GM21447 (cell line): ENCODE measurements around the gene ERICH3.

Experiments used
- ATAC-seq: cut with Tn5 transposase; IDR thresholded peaks from one replicate; pipeline ENCODE4 v1.9.1; 2021; ENCODE audit not compliant: unreplicated experiment

Gene ERICH3, protein sequence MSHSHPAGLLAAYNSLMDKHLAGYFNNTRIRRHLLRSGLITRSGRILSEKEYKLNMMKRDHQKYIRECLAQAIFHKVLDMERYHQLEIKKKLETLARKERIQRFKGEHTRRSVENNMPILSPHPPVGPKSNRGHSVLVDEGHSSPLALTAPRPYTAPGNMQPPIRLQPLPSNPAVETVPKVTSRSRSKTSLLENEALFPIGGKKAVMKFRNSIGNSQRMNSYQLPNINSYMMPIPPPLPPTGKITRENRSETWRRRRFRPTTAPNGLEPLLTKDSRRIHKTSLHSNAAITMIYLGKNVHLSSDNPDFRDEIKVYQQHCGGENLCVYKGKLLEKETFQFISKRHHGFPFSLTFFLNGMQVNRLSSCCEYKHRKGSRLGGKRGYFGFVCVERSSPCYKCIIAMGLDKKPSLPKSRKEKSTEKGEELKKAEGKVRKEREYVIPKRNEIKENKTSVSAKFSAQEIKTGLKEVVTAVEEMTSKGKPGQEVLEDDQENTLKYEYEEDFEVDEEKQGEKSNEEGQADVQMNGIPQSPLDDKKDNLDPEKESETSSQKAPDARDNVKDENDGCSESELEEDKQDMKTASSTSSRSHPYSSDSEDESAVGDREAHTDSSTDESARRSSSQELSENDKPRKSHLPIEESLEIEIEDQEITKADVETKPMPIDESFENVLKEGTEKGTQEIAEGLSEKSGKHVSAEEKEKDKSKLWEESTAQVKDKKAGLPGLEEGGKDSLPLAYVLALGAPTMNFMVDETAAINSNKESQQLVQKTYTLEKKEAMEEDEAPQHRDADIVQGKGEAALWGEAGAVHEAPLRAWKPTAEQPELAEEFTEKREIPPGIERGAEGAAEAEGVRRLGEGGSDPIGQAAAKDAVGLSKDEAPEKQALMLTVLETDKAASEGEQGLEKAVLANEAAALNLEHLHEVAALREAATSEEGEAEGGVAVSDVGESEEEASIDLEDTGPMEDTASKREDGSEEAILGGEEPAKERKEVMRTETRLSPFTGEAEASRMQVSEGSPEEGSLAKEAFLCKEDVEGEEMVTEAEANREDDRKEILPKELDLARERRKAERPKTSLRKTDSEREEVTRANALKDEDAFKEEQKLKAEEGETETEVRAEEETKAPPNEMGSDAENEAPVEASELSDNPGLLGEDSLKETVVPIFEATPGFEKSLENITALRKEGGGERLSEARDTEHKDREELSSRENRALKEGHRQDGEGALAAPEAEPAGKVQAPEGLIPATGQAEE (N-terminal part only)

DNA sequence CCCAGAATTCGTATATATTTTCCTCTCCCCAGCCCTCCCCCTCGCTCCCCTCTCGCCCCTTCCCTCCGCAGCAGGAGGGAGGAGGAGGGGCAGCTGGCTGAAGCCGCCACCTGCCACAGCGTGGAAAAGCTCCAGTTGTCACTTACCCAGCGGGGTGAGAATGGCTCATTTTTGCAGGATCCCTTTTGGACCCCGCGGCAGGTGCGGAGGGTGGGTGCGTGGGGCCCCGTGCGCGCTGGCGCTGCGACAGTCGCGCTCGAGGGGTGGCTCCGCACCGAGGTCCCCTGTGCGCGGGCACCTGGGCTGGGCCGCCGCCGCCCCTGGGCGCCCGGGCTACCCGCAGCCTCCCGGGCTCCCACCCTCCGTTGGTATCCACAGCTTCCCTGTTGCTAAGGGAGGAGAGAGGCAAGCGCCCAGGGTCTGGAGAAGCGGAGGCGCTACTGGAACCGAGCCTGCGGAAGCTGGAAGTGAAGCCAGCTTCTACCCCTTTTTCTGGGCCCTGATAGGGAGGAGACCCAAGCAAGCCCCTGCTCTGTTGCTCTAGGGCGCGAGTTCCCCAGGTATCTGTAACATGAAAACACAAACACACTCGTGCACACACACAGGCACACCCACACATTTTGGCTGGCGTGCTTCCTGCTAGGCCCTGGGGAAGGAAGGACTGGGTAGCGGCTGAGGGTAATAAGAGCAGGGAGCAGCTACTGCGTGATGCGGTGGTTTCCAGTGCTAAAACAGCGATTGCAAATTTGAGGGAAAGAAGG, at the start of gene ERICH3:
ERICH3 (minus strand) TSS at position 442 of the 761 bp plus-strand sequence; CDS start at position 169, 273 bp downstream.
- ATAC-seq = peak; percentile 58

DNA sequence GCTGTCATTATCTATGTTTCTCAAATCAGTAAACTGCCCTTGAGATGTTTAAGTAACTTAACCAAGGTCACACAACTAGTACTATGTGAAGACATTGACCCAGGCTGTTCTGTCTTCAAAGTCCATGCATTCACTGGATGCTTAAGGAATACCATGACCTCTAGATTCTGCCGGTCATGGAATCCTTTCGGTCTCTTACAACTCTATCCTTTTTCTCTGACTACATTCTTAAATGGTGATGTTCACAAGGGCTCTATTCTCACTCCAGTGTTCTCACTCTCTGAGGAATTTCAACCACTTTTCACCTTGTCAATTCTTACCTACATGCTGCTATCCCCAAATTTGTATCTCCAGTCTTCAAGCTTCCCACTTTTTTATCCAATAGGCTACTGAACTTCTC, 44.0 kb upstream of the ERICH3 start:
- no peak for ATAC-seq

DNA sequence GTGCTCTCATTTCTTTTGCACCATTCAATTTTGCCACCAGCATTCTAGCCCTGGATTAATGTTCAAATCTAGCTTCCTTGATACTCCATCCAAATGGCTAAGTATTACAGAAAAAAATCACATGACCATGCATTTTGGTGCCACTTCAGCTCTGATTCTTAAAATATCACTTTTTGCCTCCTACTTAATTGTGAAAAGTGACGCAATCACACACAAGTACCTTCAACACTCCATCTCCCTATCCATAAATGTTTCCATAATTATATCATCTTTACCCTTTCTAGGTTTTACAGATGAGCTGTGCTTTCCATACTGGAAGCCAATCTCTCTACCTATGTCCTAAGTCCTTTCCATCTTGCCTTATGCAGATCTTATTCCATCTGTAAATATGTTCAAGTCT, 43.2 kb upstream of the ERICH3 start:
- no peak for ATAC-seq

DNA sequence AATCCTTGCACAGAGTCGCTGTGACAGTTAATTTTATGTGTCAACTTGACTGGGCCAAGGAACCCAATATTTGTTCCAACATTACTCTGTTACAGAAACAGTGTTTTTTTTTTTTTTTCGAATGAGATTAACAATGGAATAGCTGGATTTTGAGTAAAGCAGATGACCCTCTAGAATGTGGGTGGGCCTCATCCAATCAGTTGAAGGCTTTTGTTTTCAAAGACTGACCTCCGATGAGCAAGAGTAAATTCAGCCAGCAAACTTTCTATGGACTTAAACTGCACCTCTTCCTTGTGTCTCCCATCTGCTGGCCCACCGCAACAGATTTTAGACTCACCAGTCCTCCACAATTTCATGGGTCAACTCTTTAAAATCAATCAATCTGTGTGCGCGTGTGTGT, 42.2 kb upstream of the ERICH3 start:
- no peak for ATAC-seq

DNA sequence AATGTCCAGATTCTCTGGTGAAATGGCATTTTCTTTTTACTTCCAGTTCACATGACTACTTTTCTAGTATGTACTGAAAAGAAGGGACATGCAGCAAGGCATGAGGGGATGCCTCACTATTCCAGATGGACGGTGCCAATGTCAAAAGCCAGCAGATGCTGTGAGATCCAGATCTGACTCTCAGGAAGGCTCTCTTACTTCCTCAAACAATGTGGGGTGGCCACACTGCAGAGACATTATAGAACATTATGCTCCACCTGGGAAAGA, 41.6 kb upstream of the ERICH3 start:
- no peak for ATAC-seq

DNA sequence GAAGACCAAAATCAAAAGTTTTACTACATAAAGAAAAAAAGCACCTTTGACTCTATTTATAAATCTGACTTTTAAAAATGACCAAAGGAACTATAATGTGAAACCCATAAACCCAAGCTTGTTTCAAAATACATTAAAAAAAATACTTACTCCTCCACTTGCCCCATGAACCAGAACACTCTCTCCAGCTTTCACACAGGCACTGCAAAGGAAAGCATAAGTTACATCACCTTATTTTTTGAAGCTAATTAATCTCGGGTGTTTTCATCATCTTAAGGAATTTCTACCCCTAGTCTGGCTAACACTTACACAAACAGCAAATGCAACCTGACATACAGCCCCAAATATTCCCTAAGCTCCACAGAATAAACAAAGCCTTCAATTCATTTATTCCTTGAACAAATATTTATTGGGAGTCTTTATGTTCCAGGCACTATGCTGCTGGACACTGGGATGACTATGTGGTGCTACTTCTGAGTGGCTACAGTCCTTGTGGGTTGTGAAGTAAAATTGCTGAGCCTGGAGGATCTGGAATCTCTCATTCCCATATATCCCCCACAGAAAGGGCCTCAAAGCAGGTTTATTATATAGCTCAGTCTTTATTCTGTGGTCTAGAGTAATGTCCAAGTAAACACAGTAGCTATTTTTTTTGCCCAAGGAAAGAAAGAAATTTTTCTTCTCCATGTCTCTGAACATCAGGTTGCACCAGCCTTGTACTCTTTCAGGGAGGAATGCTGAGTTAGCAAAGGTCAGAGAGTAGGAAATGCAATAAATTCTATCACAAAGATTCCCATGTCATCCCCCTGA, 41.0 kb upstream of the ERICH3 start:
- peak; percentile 82 for ATAC-seq

DNA sequence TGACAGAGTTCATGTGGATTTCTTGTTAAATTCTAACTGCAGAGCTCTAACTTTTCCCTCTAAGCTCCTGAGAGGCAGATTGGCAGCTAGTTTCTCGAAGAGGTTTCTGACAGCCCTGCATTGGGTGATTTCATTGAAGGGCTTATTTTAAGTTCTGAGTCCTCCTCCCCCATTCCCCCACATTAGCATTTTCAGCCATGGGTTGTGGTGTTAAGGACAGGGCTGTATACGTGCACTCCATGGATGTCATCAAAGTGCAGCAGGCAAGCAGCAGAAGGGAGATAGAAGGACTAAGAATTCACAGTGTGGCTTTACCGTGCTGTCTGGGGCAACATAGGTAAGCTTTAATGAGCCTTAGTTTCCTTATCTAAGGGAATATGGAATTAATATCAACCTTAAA, 40.3 kb upstream of the ERICH3 start:
- ATAC-seq = no peak

DNA sequence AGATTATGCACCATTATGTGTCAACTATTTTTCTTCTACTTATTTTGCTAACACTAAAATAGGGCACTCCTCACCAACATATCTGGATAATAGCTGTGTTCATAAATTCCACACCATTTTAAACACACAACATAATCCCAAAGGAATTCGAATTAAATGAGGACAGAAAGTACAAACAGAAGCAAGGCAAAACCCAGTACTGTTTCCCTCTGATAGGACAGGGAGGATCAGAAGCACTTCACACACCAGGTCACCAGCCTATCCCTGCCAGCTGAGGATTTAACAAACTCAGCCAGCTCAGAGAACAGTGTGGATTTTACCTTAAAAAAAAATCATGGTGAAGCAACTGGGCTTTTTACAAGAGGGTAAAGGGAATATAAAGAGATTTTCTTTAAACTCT, 39.3 kb upstream of the ERICH3 start:
- no peak for ATAC-seq

DNA sequence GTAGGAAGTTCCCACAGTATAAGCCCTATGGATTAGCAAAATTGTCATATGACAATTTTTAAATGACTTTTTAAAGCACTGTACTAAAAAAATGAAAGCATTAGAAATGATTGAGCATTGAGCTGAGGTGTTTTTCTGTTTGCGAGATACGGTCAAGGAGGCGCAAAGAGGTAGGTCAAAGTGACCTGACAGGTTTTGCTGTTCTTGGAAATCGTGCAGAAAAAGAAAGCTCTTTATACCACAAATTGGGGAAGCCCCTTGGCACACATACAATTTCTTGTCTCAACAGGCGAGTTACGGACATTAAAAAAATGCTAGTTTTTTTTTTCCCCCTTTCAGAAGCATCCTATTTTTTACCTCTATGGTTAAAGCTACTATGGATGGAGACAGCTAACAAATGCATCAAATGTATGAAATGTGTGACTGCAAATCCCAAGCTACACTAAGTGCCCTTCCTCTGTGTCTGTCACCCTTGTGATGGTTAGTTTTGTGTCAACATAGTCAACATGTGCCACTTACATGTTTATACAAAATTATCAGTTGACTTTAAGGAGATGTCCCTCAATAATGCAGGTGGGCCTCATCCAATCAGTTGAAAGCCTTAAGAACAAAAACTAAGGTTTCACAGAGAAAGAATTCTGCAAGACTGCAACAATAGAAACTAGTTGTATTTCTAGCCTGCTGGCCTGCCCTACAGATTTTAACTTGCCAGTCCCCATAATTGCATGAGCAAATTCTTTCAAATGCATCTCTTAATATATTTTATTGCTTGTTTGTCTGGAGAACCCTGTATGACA, 30.0 kb upstream of the ERICH3 start:
- no peak for ATAC-seq

DNA sequence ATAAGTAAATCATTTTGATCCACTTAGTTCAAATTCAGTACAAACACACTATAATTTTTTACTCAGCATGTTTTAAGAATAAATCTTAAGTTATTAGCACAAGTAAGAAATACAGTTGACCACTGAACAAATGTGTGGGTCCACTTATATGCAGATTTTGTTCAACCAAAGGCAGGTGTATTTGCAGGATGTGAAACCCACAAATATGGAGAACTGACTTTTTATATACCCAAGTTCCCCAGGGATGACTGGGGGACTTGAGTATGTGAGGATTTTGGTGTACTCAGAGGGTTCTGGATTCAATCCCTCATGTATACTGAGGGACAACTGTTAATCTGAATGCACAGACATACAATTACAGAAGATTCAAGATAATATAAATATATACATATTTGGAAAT, 25.7 kb upstream of the ERICH3 start:
- ATAC-seq = no peak

DNA sequence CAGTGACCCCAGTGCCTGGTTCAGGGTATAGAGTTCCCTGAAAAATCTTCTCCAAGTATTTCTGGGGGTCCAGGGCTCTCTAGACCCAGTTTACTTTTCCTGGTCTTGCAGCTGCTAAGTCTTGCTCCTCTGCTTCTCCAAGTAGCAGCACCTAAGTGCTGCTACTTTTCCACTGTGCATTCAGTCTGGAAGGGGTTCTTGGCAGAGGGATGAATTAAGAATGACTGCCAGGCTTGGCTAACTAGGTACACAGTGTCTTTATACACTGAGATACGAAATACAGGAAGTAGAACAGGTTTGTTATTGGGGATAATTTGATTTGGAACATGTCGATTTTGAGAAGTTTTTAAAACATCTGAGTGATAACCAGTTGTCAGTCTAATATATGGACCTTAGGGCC, 24.2 kb upstream of the ERICH3 start:
- no peak for ATAC-seq

DNA sequence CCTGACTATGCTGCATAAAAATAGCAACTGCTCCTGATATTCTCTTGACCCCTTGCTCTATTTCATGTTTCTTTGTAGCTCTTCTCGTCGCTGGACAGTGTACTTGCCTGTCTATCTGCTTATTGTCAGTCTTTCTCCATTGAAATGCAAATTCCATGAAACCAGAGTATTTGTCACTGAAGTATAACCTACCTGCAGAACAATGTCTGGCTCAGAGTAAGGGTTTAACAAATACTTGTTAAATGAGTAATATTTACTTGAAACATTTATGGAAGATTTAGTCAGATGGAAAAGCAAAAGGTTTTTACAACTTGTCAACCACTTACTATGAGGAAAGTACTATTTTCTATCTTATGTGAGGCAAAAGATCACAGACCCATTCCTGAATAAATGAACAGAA, 19.9 kb upstream of the ERICH3 start:
- no peak for ATAC-seq

DNA sequence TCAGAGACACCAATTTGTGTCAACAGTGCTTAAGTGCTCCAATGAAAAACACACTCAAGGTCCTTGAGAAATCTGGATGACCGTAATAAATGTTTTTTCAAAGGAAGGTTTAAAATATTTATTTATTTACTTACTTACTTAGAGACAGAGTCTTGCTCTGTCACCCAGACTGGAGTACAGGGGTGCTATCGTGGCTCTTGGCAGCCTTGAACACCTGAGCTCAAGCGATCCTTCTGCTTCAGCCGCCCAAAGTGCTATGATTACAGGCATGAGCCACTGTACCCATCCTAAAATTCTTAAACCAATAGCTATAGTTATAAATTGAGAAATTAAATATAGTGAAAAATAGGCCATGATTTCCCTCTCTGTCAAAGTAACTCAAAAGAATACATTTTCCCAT, 17.3 kb upstream of the ERICH3 start:
- no peak for ATAC-seq

DNA sequence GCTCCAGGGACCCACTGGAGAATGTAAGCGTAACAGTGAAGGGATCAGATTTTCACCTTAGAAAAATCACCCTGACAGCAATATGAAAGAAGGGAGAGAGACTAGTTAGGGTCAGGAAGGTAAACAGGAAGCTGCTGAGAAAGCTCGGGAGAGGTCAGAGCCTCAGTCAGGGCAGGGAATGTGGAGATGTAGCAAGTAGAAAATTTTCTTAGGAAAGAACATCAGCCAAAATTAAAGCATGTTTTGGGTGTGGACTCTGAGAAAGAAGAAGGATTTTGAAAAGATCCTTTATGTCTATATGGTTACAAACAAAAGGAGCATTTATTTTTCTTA, 16.7 kb upstream of the ERICH3 start:
- no peak for ATAC-seq

DNA sequence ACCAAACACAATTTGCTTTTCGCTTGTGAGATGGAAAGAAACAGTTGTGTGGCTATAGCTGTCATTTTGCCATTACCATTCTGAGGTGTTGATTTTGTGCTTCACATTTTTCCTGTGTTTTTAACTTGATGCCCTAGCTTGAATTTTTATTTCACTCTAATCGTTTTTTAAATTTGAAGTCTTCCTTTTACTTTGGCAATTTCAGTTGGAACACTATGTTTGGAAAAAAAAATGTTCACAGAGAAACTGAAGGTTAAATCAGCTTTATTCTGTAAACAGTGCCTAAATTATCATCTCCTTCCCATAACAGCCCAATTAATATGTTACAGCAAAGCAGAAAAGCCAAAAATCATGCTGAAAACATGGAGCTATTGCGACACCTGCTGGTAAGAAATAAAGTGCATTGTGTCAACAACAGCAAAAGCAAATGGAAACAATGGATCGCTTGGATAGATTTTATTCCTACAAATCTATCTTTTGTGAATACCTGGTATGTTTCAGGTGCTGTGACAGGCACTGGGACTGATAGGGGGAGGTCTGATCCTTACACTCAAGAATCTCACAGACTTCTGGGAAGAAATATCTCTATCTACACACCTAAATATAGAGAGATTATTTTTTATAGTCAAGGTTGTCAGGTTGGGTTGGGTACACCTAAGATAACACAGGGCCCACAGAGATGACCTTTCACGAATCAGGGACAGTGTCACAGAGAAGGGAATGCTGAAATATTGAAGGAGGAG, 16.2 kb upstream of the ERICH3 start:
- ATAC-seq = peak; percentile 77

DNA sequence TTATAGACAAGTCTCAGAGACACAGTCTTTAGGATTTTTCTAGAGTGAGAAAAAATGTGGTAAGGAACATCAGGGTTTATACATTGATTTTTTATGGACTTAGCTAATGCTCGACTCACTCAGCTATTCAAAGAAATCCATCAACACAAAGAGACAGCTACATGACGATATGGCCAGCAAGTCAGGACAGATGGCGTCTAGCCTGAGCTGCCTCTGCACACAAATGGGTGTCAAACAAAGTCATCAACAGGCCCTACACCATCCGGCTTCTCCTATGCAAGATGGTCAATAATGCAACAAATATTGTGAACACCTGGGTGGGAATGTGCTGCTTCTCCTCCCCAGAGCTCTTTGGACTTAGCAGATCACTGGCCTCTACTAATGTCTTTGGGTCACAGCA, 13.3 kb upstream of the ERICH3 start:
- ATAC-seq = no peak

DNA sequence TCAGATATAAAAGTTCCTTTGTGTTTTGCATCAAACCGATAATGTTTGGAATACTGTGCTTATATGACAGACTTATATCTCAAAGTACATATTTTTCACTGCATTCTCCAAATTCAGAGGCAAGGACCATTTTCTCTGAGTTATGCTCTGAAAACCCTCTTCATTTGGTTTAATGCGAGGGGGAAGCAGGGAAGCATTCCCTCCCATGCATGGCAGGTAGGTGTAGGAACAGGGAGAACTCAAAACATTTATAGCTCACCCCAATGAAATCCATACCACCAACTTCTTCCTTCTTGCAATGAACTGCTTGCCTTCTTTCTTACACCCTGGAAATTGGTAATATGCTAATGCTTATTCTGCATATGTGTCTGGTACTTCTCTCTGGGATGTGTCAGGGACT, 10.7 kb upstream of the ERICH3 start:
- no peak for ATAC-seq

DNA sequence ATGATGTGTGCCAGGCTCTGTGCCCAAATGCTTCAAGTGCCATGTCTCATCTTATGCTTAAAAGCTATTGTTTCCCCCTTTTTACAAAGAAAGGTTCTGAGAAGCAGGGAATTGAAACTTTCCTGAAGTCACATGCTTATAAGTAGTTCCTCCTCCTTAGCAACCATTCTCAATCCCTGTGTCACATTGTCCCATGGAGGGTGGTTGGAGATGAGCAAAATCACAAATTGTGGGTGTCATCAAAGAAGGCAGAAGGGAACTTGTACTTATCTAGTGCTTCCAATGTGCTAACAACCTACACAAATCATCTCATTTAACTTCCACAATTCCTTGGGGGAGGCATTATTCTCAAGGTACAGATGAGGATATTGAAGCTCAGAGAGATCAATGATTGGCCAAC, 10.1 kb upstream of the ERICH3 start:
- no peak for ATAC-seq

DNA sequence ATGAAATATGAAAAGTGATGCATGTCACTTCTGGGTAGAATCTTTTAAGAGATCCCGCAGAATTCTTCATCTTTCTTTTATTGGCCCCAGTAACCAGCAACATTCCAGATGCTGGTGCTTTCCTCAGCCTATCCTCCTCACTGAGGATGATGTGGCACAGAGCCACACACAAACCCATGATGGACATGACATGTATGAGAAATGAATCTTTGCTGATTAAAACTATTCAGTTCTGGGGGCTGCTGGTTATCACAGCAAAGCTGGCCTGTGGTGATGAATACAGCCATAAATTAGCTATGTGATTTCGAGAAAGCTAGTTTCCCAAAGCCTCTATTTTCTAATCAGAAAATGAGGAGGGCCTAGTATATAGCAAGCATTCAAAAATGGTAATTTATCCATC, 8.3 kb upstream of the ERICH3 start:
- no peak for ATAC-seq
